ENCODE data around the gene EFNB2. TPM values are rescaled to one million over a fixed set of nuclear protein-coding genes. Genes with fewer than 3 reads are reported as not detected.

Gene EFNB2
- polyA plus RNA-seq, 1 donor from 2014 or later, result 53.1 TPM

DNA sequence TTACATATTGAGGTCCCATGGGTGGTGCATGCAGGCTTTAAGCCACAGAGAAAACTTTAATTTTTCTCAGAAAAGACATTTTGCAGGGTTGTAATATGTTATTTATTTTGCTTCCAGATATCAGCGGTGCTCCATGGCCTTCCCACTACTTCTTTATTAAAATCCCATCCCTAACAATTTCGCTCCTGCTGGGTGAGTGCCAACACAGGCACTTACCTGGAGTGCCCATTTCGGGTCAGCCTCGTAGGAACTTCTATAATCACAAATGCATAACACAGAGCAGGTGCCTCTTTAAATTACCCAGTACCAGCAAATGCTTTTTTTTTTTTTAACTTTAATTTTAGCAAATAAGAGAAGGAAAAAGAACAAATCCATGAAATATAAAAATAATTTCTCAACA is 86.4 kb downstream of the EFNB2 start:
- H2AFZ ChIP-seq (ENCODE audit: low read depth, low read length), result no peak overlapping the region
- no peak overlapping the region for H3K4me2 ChIP-seq (ENCODE audit: low read length)
- H3F3A ChIP-seq (ENCODE audit: insufficient read depth, low read length, poor library complexity, severe bottlenecking), result peaks cover 5% of the 10 kb centered on the region
- H3K9me2 ChIP-seq (ENCODE audit: insufficient read depth, low read length), result no peaks in the 10 kb centered on the region
- no peaks in the 10 kb centered on the region for H3K79me2 ChIP-seq (replicated peaks; ENCODE audit: insufficient read depth, low read length)
- H4K20me1 ChIP-seq (ENCODE audit: insufficient read depth), result no peaks in the 10 kb centered on the region
- no peaks in the 10 kb centered on the region for H3K9me3 ChIP-seq (ENCODE audit: low read length)
- TF ChIP-seq, protein P1, sequence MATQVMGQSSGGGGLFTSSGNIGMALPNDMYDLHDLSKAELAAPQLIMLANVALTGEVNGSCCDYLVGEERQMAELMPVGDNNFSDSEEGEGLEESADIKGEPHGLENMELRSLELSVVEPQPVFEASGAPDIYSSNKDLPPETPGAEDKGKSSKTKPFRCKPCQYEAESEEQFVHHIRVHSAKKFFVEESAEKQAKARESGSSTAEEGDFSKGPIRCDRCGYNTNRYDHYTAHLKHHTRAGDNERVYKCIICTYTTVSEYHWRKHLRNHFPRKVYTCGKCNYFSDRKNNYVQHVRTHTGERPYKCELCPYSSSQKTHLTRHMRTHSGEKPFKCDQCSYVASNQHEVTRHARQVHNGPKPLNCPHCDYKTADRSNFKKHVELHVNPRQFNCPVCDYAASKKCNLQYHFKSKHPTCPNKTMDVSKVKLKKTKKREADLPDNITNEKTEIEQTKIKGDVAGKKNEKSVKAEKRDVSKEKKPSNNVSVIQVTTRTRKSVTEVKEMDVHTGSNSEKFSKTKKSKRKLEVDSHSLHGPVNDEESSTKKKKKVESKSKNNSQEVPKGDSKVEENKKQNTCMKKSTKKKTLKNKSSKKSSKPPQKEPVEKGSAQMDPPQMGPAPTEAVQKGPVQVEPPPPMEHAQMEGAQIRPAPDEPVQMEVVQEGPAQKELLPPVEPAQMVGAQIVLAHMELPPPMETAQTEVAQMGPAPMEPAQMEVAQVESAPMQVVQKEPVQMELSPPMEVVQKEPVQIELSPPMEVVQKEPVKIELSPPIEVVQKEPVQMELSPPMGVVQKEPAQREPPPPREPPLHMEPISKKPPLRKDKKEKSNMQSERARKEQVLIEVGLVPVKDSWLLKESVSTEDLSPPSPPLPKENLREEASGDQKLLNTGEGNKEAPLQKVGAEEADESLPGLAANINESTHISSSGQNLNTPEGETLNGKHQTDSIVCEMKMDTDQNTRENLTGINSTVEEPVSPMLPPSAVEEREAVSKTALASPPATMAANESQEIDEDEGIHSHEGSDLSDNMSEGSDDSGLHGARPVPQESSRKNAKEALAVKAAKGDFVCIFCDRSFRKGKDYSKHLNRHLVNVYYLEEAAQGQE (IDR thresholded peaks at IDR 0.05; ENCODE audit: borderline replicate concordance), result no peak
- TF ChIP-seq EZH2 (IDR thresholded peaks at IDR 0.05; ENCODE audit: borderline replicate concordance, insufficient read depth, low read length, poor library complexity, severe bottlenecking) (no peak), MXI1 (conservative IDR thresholded peaks at IDR 0.05; ENCODE audit: poor library complexity, severe bottlenecking) (no peak), POLR2AphosphoS5 (IDR thresholded peaks at IDR 0.05) (no peak), SMC3 (conservative IDR thresholded peaks at IDR 0.05; ENCODE audit: poor library complexity) (no peak), TAF1 (IDR thresholded peaks at IDR 0.05; ENCODE audit: low read depth) (no peak), EP300 (conservative IDR thresholded peaks at IDR 0.05; ENCODE audit: poor library complexity, severe bottlenecking) (no peak), RAD21 (conservative IDR thresholded peaks at IDR 0.05) (no peak)
- TF ChIP-seq, protein P2, sequence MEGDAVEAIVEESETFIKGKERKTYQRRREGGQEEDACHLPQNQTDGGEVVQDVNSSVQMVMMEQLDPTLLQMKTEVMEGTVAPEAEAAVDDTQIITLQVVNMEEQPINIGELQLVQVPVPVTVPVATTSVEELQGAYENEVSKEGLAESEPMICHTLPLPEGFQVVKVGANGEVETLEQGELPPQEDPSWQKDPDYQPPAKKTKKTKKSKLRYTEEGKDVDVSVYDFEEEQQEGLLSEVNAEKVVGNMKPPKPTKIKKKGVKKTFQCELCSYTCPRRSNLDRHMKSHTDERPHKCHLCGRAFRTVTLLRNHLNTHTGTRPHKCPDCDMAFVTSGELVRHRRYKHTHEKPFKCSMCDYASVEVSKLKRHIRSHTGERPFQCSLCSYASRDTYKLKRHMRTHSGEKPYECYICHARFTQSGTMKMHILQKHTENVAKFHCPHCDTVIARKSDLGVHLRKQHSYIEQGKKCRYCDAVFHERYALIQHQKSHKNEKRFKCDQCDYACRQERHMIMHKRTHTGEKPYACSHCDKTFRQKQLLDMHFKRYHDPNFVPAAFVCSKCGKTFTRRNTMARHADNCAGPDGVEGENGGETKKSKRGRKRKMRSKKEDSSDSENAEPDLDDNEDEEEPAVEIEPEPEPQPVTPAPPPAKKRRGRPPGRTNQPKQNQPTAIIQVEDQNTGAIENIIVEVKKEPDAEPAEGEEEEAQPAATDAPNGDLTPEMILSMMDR (IDR thresholded peaks at IDR 0.05; ENCODE audit: poor library complexity, severe bottlenecking), result no peak
- H3K4me3 ChIP-seq (ENCODE audit: low read length), result no peak overlapping the region
- no peak overlapping the region for H3K27ac ChIP-seq (ENCODE audit: low read length)
- H3K9ac ChIP-seq (ENCODE audit: low read length), result no peak overlapping the region
- H3K27me3 ChIP-seq (ENCODE audit: insufficient read depth, low read depth, low read length), result no peaks in the 10 kb centered on the region
- no peaks in the 10 kb centered on the region for H3K36me3 ChIP-seq (ENCODE audit: insufficient read depth, low read length)

DNA sequence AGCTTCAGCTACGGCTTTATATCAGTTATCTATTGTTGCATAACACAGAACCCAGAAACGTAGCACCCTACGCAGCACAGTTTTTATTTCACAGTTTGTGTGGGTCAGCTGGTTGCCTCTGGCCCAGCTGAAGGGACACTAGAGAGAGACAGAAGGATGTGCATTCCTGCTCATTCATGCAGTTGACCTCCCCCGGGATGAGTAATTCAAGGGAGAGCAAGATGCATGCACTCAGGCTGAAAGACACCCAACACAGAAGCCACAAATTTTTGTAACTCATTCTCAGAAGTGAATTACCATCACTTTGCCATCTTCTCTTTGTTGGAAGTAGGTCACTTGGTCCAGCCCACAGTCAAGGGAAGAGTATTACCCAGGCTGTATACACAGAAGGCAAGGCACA is 89.5 kb downstream of the EFNB2 start:
- H3K9ac ChIP-seq (ENCODE audit: low read length), result no peak overlapping the region
- H4K20me1 ChIP-seq (ENCODE audit: insufficient read depth), result no peaks in the 10 kb centered on the region
- TF ChIP-seq TAF1 (IDR thresholded peaks at IDR 0.05; ENCODE audit: low read depth), result no peak
- no peak for TF ChIP-seq EZH2 (IDR thresholded peaks at IDR 0.05; ENCODE audit: borderline replicate concordance, insufficient read depth, low read length, poor library complexity, severe bottlenecking)
- TF ChIP-seq, protein P1 (IDR thresholded peaks at IDR 0.05; ENCODE audit: borderline replicate concordance), result no peak
- H3F3A ChIP-seq (ENCODE audit: insufficient read depth, low read length, poor library complexity, severe bottlenecking), result peaks cover 5% of the 10 kb centered on the region
- H3K36me3 ChIP-seq (ENCODE audit: insufficient read depth, low read length), result no peaks in the 10 kb centered on the region
- no peak overlapping the region for H3K27ac ChIP-seq (ENCODE audit: low read length)
- no peaks in the 10 kb centered on the region for H3K27me3 ChIP-seq (ENCODE audit: insufficient read depth, low read depth, low read length)
- H3K9me2 ChIP-seq (ENCODE audit: insufficient read depth, low read length), result no peaks in the 10 kb centered on the region
- no peaks in the 10 kb centered on the region for H3K9me3 ChIP-seq (ENCODE audit: low read length)
- H3K4me2 ChIP-seq (ENCODE audit: low read length), result no peak overlapping the region
- no peak overlapping the region for H2AFZ ChIP-seq (ENCODE audit: low read depth, low read length)
- no peaks in the 10 kb centered on the region for H3K79me2 ChIP-seq (replicated peaks; ENCODE audit: insufficient read depth, low read length)
- no peak overlapping the region for H3K4me3 ChIP-seq (ENCODE audit: low read length)

Measured in neural cell (in vitro differentiated cells).